GM12873 (cell line): Measurements from ENCODE around the gene C9orf72.

ENCODE experiments used
- TF ChIP-seq, protein P1 (sequence below): IDR thresholded peaks from 2 replicates; pipeline ENCODE4 v1.5.1; 2012; ENCODE audit warnings: low read depth, mild to moderate bottlenecking, moderate library complexity, low read length, control low read depth; ENCODE audit not compliant: insufficient read depth; ENCODE audit errors: missing control alignments

The C9orf72 gene

DNA sequence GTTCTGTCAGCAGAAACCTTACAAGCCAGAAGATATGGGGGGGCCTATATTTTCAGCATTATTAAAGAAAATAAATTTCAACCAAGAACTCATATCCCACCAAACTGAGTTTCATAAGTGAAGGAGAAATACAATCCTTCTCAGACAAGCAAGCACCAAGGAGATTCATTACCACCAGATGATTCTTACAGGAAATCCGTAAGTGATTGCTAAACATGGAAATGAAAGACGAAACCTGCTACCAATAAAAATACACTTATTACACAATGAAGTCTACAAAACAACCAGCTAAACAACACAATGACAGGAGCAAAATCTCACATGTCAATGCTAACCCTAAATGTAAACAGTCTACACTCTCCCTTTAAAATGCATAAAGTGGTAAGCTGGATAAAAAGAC, 17.8 kb upstream of the C9orf72 start:
- TF ChIP-seq, protein P1, sequence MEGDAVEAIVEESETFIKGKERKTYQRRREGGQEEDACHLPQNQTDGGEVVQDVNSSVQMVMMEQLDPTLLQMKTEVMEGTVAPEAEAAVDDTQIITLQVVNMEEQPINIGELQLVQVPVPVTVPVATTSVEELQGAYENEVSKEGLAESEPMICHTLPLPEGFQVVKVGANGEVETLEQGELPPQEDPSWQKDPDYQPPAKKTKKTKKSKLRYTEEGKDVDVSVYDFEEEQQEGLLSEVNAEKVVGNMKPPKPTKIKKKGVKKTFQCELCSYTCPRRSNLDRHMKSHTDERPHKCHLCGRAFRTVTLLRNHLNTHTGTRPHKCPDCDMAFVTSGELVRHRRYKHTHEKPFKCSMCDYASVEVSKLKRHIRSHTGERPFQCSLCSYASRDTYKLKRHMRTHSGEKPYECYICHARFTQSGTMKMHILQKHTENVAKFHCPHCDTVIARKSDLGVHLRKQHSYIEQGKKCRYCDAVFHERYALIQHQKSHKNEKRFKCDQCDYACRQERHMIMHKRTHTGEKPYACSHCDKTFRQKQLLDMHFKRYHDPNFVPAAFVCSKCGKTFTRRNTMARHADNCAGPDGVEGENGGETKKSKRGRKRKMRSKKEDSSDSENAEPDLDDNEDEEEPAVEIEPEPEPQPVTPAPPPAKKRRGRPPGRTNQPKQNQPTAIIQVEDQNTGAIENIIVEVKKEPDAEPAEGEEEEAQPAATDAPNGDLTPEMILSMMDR: no peak

DNA sequence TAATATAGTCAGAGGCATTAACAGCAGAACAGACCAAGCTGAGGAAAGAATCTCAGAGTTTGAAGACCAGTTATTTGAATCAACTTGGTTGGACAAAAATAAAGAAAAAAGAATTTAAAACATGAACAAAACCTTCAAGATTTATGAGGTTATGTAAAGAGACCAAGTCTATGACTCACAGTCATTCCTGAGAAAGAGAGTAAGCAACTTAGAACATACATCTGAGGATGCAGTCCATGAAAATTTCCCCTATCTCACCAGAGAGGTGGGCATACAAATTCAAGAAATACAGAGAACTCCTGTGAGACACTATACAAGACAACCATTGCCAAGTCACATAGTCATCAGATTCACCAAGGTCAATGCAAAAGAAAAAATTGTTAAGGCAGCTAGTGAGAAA, 17.4 kb upstream of the C9orf72 start:
- TF ChIP-seq, protein P1: no peak

DNA sequence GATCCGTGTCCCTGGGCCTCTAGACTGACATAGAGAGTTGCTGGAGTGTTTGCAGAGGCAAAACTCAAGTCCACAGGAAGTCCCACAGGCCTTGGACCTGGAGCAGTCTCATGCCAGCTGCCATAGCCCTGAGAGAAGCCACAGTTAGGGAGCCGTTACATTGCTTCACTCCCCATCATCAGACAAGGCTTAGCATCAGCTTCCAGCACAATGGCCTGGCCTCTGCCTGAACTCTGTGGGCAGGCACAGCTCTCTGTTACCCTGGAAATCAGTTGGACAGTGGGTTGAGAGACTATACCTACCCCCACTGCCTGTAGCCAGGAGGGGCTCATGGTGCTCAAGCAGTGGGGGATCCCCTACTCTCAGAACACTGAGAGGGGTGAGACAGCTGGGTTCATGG, 16.2 kb upstream of the C9orf72 start:
- TF ChIP-seq, protein P1: no peak

DNA sequence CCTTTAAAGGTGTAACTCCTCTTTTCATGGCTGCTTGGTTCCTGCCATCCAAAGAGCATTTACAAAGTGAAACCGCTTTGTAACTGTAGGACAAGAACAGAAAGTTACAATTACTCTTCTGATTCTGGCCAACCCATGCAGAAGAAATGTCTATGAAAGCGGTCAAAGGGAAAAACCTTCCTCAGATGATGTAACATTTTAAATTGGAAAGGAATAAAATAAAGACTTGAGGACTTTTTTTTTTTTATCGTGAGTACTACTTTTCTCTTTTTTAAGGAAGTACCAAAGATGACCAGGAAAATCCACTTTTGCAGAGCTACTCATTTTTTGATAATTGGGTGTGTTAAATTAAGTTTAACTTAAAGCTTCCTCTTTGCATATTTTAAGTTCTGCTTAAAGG, 13.0 kb upstream of the C9orf72 start:
- TF ChIP-seq, protein P1: no peak

DNA sequence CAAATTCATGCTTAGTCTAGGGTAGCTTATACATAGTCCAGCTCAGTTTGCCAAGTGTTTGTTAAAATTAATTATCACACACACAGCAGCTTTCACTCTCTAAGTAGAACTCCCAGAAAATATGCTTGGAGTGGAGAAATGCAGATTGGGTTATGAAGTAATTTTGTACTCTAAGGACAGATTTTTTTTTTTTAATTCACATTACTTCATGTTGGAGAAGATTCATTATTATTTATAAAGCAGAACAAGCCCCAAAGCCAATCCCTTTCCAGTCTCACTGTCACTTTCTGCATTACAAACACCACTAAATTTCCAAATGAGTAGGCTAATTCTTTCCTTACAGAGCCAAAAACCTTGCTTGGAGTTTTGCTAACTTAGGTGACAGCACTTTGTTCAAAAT, 11.7 kb upstream of the C9orf72 start:
- TF ChIP-seq, protein P1: no peak

DNA sequence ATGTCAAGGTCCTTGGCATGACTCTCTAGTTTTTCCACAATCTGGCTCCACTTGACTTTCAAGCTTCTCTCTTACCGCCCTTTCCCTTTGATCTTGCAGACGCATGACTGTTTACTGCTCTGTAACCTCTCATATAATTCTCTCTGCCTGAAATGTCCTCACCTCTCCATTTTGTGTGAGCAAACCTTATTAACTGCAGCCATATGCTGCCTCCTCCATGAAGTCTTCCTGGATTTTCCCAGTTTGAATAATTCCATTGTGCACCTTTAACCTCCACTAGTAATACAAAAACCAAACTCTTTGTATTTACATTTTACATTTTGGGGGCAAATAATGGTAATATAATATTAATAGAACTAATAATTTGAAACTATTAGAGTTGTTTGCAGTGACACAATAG, 9.5 kb upstream of the C9orf72 start:
- TF ChIP-seq, protein P1: no peak

DNA sequence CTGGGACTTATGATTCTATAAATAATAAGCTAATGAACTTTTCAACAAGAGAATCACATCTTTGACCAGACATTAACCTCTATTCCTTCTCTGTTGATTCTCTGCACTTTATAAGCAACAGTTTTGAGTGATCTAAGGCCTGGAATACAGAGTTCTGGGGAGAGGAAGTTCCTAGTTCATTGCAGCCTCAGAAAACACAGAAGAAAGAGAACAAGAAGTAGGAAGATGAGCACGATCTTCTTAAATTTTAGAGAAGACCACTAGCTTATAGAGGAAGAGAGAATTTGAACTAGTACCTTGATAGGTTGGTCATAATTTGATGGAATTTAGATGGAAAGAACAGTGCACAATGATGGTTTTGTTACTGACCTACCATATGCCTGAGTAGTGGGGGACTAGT, 8.5 kb upstream of the C9orf72 start:
- TF ChIP-seq, protein P1: no peak
